Measurements from ENCODE around the gene FANCG.

Gene FANCG

GRCh38 chr9:35103660-35104191, 24.0 kb upstream of the FANCG start:
- ChIA-PET CTCF (interaction anchor here (0.7 kb wide), 1 partner anchor 1646 kb away, joined by 3 read pairs; no protein-coding TSS in a partner anchor), POLR2A (ENCODE audit: low non-redundant PET) (interaction anchor here (0.9 to 1.6 kb wide), 3 partner anchors 8 to 31 kb away, joined by 3 to 10 read pairs (median 6); partner anchors contain the start of genes ATOSB and VCP)
- H3K27ac ChIP-seq = peak overlapping the region; percentile 83
- TF ChIP-seq, protein P1, sequence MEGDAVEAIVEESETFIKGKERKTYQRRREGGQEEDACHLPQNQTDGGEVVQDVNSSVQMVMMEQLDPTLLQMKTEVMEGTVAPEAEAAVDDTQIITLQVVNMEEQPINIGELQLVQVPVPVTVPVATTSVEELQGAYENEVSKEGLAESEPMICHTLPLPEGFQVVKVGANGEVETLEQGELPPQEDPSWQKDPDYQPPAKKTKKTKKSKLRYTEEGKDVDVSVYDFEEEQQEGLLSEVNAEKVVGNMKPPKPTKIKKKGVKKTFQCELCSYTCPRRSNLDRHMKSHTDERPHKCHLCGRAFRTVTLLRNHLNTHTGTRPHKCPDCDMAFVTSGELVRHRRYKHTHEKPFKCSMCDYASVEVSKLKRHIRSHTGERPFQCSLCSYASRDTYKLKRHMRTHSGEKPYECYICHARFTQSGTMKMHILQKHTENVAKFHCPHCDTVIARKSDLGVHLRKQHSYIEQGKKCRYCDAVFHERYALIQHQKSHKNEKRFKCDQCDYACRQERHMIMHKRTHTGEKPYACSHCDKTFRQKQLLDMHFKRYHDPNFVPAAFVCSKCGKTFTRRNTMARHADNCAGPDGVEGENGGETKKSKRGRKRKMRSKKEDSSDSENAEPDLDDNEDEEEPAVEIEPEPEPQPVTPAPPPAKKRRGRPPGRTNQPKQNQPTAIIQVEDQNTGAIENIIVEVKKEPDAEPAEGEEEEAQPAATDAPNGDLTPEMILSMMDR (conservative IDR thresholded peaks at IDR 0.05; ENCODE audit: low read depth) = no peak
- no peak for DNase-seq (ENCODE audit: low spot score)

GRCh38 chr9:35102769-35103659, 23.3 kb upstream of the FANCG start, which contains the start of gene STOML2:
STOML2 (minus strand) TSS chr9:35103131; CDS start chr9:35103094, 37 bp downstream.
- CTCF ChIA-PET = interaction anchor here (0.7 to 1.0 kb wide), 2 partner anchors 12 to 1646 kb away, joined by 3 to 7 read pairs; no protein-coding TSS in a partner anchor
- POLR2A ChIA-PET (ENCODE audit: low non-redundant PET) = interaction anchor here (0.8 to 1.6 kb wide), 4 partner anchors 9 to 30 kb away, joined by 3 to 10 read pairs (median 4); partner anchors contain the start of genes ATOSB and VCP
- H3K27ac ChIP-seq = peak within 1 kb of the TSS; percentile 83
- TF ChIP-seq, protein P1 (conservative IDR thresholded peaks at IDR 0.05; ENCODE audit: low read depth) = no peak
- peak; percentile 98 for DNase-seq (ENCODE audit: low spot score)

- CTCF ChIA-PET = interaction anchor here (1.0 kb wide), 1 partner anchor 11 kb away, joined by 7 read pairs; no protein-coding TSS in a partner anchor
Observed at GRCh38 chr9:35102465-35102768, 22.7 kb upstream of the FANCG start.

GRCh38 chr9:35097573-35097972, 17.8 kb upstream of the FANCG start:
- POLR2A ChIA-PET (ENCODE audit: low non-redundant PET) = interaction anchor here (1.6 kb wide), 1 partner anchor 18 kb away, joined by 4 read pairs; the partner anchor contains the start of gene FANCG
- CTCF ChIA-PET = interaction anchor here (0.6 to 4.0 kb wide), 5 partner anchors 18 to 396 kb away, joined by 3 to 15 read pairs (median 3); partner anchors contain the start of gene FANCG
- TF ChIP-seq, protein P1 (conservative IDR thresholded peaks at IDR 0.05; ENCODE audit: low read depth) = no peak

More at GRCh38 chr9:35102465-35102768, 22.7 kb upstream of the FANCG start:
- no peak for DNase-seq (ENCODE audit: low spot score)
- TF ChIP-seq, protein P1 (conservative IDR thresholded peaks at IDR 0.05; ENCODE audit: low read depth) = no peak
- POLR2A ChIA-PET (ENCODE audit: low non-redundant PET) = interaction anchor here (0.5 to 1.6 kb wide), 3 partner anchors 8 to 13 kb away, joined by 3 to 6 read pairs (median 3); partner anchors contain the start of gene ATOSB
- H3K27ac ChIP-seq = peak overlapping the region; percentile 83

DNA sequence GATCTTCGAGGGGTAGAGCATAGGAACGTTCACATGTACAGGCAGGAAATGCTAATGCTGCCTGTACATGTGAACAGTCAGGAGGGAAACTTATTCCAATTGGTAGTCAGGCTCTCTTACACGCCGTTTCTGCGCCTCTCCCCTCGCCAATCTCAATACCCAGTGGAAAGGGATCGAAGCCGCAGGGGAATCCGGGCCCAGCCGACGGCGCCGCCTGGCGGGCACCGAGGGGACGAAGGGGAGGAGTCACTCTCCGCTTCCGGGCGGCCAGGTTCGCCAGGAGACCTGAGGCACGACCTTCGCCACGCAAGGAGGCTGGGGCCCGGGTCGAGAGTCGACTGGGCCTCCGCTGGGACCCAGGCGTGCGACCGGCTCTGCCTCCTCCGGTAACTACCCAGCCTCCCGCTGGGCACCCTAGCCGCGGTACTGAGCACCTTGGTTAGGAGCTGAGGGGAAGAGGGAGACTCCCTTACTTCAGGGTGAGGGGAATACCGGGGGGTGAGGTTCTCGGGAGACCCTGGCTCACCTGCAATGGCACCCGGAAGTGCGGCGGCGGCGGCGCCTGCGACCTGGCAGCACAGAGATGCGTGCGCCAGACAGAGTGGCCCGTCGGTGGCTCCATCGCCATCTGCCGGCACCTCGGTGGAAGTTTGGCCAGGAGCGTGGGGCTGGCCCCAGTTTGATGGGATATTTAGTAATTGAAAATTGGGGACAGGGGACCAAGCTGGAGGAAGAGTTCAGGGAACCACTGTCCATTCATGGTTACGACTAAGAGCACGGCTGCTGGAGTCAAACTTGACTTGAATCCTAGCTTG, 16.5 kb upstream of the FANCG start, which contains the start of gene PIGO:
PIGO (minus strand) TSS at position 557 of the 815 bp plus-strand sequence. CDS start 1,026 bp downstream, outside the sequence.
- DNase-seq (ENCODE audit: low spot score) = peak; percentile 87
- TF ChIP-seq, protein P1 (conservative IDR thresholded peaks at IDR 0.05; ENCODE audit: low read depth) = peak; percentile 99
- ChIA-PET POLR2A (ENCODE audit: low non-redundant PET) (interaction anchor here (0.5 to 1.6 kb wide), 4 partner anchors 16 to 203 kb away, joined by 3 to 5 read pairs (median 4); partner anchors contain the start of gene FANCG), CTCF (interaction anchor here (0.6 to 4.0 kb wide), 9 partner anchors 10 to 1380 kb away, joined by 3 to 15 read pairs (median 5); partner anchors contain the start of genes FANCG and VCP)
- H3K27ac ChIP-seq = peak within 1 kb of the TSS; percentile 91

More at GRCh38 chr9:35097573-35097972, 17.8 kb upstream of the FANCG start:
- peak overlapping the region; percentile 91 for H3K27ac ChIP-seq
- DNase-seq (ENCODE audit: low spot score) = no peak
